Lower leg skin (tissue), 4 donors: ENCODE data around the gene CTIF. TPM values are rescaled to one million over a fixed set of nuclear protein-coding genes. Genes with fewer than 3 reads are reported as not detected.

Source experiments
- DNase-seq, 2 donors: peaks; one replicate each; pipeline ENCODE4 v3.0.0-alpha.2; 2019; ENCODE audit warnings: low spot score in 2 of 2
- H3K4me3 ChIP-seq: fragments of 200-600 bp; sonication (generic); 2 replicates; pipeline ENCODE4 v1.5.1; 2017; ENCODE audit warnings: mild to moderate bottlenecking, low read depth; ENCODE audit not compliant: poor library complexity, severe bottlenecking
- POLR2A ChIP-seq, 2 donors: fragments of 450-650 bp; IDR thresholded peaks; one replicate each; pipeline ENCODE4 v1.6.1; 2016 to 2017; ENCODE audit warnings: antibody characterized with exemption in 2 of 2, mild to moderate bottlenecking in 1 of 2, moderate library complexity in 1 of 2
- WGBS, 2 donors: methylation state at CpG; one replicate each; pipeline ENCODE4 v1.1.5; 2018; 5-methylcytosine and 5-hydroxymethylcytosine counted together
- intact Hi-C: fragments of 100-400 bp; cut with DNase I; formaldehyde crosslinking; loops from one replicate; pipeline ENCODE4 v1.15.0; 2023; ENCODE audit warnings: low total_unique reads
- total RNA-seq, 4 donors: library from RNA; depleted of rRNA; stranded (reverse); fragments of >200 nt; gene quantifications; one replicate each; pipeline ENCODE4 v1.1.0, GENCODE V29; 2016
- TF ChIP-seq, protein P1 (sequence below), 3 donors: fragments of 450-650 bp; IDR thresholded peaks; one replicate each; pipeline ENCODE4 v1.5.1; 2016; ENCODE audit warnings: antibody characterized with exemption in 3 of 3, mild to moderate bottlenecking in 3 of 3, moderate library complexity in 2 of 3

CTIF gene
- total RNA-seq, 4 donors from 2014 or later = 22.6 to 44.0 (median 30.2) TPM

DNA sequence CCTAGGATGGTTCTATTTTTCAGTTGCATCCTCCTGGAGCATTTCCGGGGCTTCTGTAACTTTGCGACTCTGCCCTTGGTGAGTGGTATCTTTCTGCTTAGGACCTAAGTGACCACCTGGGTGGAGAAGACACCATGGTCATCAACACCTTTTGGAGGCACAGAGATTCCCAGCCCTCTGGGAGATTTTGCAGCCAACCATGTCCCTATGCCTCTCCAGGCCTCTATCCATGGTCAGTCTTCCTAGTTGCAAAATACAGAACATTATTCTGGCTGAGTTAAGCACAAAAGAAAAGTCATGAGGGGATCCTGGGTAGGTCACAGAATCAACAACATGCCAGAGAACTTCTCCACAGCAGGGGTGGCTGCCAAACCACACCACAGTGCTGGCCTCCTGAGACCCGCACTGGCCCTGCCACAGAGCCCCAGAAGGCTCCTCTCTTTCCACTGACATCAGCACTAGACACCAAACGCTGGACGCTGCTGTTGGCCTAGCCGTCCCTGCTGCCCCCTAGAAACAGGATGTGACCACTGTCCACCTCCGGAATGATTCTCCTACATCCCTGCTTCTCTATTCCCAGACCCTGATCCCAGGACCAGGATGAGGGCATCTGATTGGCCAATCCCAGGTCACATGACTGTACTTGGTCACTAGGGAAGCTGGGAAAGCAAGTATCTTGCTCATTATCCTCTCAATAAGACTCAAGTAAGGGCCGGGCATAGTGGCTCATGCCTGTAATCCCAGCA, 364.2 kb downstream of the CTIF start:
- WGBS, 2 donors = 72 to 82% methylated on average over 8 of the region's 8 CpGs
- no peak for TF ChIP-seq POLR2A (IDR thresholded peaks at IDR 0.05)
- TF ChIP-seq, protein P1, sequence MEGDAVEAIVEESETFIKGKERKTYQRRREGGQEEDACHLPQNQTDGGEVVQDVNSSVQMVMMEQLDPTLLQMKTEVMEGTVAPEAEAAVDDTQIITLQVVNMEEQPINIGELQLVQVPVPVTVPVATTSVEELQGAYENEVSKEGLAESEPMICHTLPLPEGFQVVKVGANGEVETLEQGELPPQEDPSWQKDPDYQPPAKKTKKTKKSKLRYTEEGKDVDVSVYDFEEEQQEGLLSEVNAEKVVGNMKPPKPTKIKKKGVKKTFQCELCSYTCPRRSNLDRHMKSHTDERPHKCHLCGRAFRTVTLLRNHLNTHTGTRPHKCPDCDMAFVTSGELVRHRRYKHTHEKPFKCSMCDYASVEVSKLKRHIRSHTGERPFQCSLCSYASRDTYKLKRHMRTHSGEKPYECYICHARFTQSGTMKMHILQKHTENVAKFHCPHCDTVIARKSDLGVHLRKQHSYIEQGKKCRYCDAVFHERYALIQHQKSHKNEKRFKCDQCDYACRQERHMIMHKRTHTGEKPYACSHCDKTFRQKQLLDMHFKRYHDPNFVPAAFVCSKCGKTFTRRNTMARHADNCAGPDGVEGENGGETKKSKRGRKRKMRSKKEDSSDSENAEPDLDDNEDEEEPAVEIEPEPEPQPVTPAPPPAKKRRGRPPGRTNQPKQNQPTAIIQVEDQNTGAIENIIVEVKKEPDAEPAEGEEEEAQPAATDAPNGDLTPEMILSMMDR (IDR thresholded peaks at IDR 0.05) = no peak
- intact Hi-C loops = no loop called here
- peak; percentile 39 to 89 for DNase-seq
- H3K4me3 ChIP-seq = no peak overlapping the region

- TF ChIP-seq, protein P1 (IDR thresholded peaks at IDR 0.05) = no peak
- TF ChIP-seq POLR2A (IDR thresholded peaks at IDR 0.05) = no peak
- DNase-seq = peak in 1 of 2 donors; percentile 15
- 94 to 98% methylated on average over 2 of the region's 2 CpGs for WGBS, 2 donors
- intact Hi-C loops = no loop called here
- no peak overlapping the region for H3K4me3 ChIP-seq
Observed at GRCh38 chr18:48904091-48904490, 365.3 kb downstream of the CTIF start.

- peak in 1 of 2 donors; percentile 13 for DNase-seq
- 80 to 95% methylated on average over 3 of the region's 3 CpGs for WGBS, 2 donors
- TF ChIP-seq POLR2A (IDR thresholded peaks at IDR 0.05) = no peak
- TF ChIP-seq, protein P1 (IDR thresholded peaks at IDR 0.05) = no peak
- H3K4me3 ChIP-seq = no peak overlapping the region
- intact Hi-C loops = no loop called here
Observed at GRCh38 chr18:48904847-48905394, 366.1 kb downstream of the CTIF start.

DNA sequence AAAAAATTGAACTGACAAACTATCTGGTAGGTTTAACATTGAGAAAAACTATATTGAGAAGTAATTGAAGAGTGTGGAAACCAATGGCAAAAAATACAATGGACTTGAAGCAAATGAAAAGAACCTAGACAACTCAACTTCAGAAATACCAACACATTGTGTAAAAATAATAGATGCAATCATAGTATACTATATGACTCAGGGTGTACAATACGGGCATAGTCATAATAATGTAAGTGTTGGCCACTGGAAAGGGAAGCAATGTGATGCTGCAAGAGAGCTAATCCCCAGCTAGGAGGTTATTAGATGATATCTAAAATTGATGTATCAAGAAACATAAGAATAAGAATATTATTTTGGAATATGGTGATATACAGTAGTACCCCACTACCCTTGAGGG, 366.7 kb downstream of the CTIF start:
- no peak for TF ChIP-seq POLR2A (IDR thresholded peaks at IDR 0.05)
- TF ChIP-seq, protein P1 (IDR thresholded peaks at IDR 0.05) = no peak
- no peak overlapping the region for H3K4me3 ChIP-seq
- intact Hi-C loops = no loop called here
- DNase-seq = no peak
- WGBS, 2 donors = 95 to 96% methylated on average over 1 of the region's 1 CpG

GRCh38 chr18:48908916-48909315, 370.1 kb downstream of the CTIF start:
- TF ChIP-seq POLR2A (IDR thresholded peaks at IDR 0.05) = no peak
- TF ChIP-seq, protein P1 (IDR thresholded peaks at IDR 0.05) = no peak
- WGBS, 2 donors = 62 to 83% methylated on average over 3 of the region's 3 CpGs
- DNase-seq = no peak
- intact Hi-C loops = no loop called here
- no peak overlapping the region for H3K4me3 ChIP-seq
